ENCODE results near the gene ARHGAP24. TPM values are rescaled to one million over a fixed set of nuclear protein-coding genes. Genes with fewer than 3 reads are reported as not detected.

Gene ARHGAP24
- total RNA-seq, 4 donors from 2014 or later, result 12.1 to 60.8 (median 18.9) TPM

DNA sequence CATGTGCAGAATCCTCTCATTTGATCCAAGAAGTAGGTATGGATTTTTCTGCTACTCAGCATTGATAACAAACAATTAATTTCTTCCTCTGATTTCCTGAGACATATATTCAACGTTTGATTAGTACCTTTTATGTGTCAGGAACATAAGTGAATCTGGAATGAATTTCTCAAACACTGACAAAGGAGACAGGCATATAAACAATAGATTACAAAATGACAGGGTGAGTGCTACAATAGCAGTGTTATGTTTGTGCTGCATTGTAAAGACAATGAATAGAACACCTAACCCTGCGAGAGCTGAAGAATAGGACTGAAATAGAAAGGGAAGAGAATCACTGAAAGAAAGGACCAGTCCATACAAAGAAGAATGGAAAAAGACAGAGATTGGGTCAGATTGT lies 52.9 kb downstream of the ARHGAP24 start:
- TF ChIP-seq POLR2A (IDR thresholded peaks at IDR 0.05), result no peak
- TF ChIP-seq, protein P1, sequence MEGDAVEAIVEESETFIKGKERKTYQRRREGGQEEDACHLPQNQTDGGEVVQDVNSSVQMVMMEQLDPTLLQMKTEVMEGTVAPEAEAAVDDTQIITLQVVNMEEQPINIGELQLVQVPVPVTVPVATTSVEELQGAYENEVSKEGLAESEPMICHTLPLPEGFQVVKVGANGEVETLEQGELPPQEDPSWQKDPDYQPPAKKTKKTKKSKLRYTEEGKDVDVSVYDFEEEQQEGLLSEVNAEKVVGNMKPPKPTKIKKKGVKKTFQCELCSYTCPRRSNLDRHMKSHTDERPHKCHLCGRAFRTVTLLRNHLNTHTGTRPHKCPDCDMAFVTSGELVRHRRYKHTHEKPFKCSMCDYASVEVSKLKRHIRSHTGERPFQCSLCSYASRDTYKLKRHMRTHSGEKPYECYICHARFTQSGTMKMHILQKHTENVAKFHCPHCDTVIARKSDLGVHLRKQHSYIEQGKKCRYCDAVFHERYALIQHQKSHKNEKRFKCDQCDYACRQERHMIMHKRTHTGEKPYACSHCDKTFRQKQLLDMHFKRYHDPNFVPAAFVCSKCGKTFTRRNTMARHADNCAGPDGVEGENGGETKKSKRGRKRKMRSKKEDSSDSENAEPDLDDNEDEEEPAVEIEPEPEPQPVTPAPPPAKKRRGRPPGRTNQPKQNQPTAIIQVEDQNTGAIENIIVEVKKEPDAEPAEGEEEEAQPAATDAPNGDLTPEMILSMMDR (IDR thresholded peaks at IDR 0.05), result no peak
- H3K4me3 ChIP-seq, result no peak overlapping the region
- H3K27me3 ChIP-seq, result no peaks in the 10 kb centered on the region
- no peak for DNase-seq
- no peaks in the 10 kb centered on the region for H3K4me1 ChIP-seq
- no peak overlapping the region for H3K27ac ChIP-seq
- intact Hi-C loops (cut with DNase I; ENCODE audit: low total_unique reads), result no loop called here
- no peaks in the 10 kb centered on the region for H3K9me3 ChIP-seq
- no peaks in the 10 kb centered on the region for H3K36me3 ChIP-seq

DNA sequence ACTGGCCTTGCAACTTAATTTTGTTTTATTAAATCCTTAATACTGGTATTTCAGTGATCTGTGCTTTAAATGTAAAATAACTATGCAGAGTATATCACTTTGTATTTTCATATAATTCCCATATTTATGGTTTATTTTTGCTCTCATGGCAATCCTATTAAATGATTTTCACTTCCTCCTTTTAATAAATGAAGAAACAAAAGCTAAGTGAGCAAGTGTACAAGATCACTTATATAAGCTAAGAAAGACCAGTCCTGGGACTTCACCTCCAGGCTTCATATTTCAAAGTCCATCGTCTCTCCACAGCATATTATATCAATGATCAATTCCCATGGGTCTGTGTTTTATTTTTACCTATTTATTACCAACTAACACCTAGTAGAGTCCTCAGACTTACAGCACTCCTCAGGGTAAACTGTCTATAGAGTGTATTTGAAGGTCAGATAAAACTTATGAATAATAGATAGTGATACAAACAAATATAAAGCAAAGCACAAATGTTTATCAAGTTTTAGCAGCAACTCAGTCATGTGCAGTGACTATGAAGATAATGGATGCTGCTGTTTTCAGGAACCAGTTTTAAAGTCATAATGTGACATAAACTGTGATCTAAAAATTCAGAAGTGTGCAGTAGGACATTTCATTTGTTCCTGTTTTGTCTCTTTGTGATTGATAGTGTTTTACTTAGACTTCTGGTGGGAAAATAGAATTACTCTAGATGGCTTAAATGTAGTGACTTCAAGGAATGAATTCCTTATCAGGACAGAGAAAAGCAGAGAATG lies 56.8 kb downstream of the ARHGAP24 start:
- no peak for DNase-seq
- TF ChIP-seq POLR2A (IDR thresholded peaks at IDR 0.05), result no peak
- TF ChIP-seq, protein P1 (IDR thresholded peaks at IDR 0.05), result no peak
- Histone ChIP-seq H3K27ac (no peak overlapping the region), H3K27me3 (no peaks in the 10 kb centered on the region), H3K9me3 (no peaks in the 10 kb centered on the region), H3K36me3 (no peaks in the 10 kb centered on the region), H3K4me3 (no peak overlapping the region), H3K4me1 (no peaks in the 10 kb centered on the region)
- intact Hi-C loops (cut with DNase I; ENCODE audit: low total_unique reads), result no loop called here

DNA sequence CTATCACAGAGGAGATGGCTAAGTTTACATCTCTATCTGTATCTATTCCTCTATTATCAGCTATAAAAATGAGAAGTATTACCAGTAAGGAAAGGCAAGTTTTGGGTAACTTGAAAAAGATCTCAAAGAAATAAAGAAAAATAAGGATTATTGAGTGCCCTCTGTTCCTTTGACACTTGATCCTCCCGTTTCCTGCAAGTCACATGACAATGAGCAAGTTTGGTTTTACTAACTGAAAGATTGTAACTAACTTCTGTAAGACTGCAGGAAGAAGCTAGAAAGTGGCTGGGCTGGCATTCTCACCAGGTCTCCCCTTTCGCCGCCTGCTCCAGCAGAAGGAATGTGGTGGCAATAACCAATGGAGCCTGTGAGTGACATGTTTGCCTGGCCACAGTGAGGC lies 59.2 kb downstream of the ARHGAP24 start:
- intact Hi-C loops (cut with DNase I; ENCODE audit: low total_unique reads), result no loop called here
- Histone ChIP-seq H3K9me3 (no peaks in the 10 kb centered on the region), H3K36me3 (no peaks in the 10 kb centered on the region), H3K27me3 (no peaks in the 10 kb centered on the region), H3K27ac (no peak overlapping the region), H3K4me3 (no peak overlapping the region), H3K4me1 (no peaks in the 10 kb centered on the region)
- DNase-seq, result no peak
- TF ChIP-seq, protein P1 (IDR thresholded peaks at IDR 0.05), result no peak
- TF ChIP-seq POLR2A (IDR thresholded peaks at IDR 0.05), result no peak

GRCh38 chr4:85543832-85544231 lies 68.9 kb downstream of the ARHGAP24 start:
- TF ChIP-seq, protein P1 (IDR thresholded peaks at IDR 0.05), result no peak
- no peak for TF ChIP-seq POLR2A (IDR thresholded peaks at IDR 0.05)
- Histone ChIP-seq H3K27me3 (no peaks in the 10 kb centered on the region), H3K36me3 (no peaks in the 10 kb centered on the region), H3K27ac (no peak overlapping the region), H3K4me3 (no peak overlapping the region), H3K4me1 (no peaks in the 10 kb centered on the region), H3K9me3 (no peaks in the 10 kb centered on the region)
- intact Hi-C loops (cut with DNase I; ENCODE audit: low total_unique reads), result no loop called here
- no peak for DNase-seq

- intact Hi-C loops (cut with DNase I; ENCODE audit: low total_unique reads), result no loop called here
- TF ChIP-seq, protein P1 (IDR thresholded peaks at IDR 0.05), result no peak
- no peak for TF ChIP-seq POLR2A (IDR thresholded peaks at IDR 0.05)
- H3K36me3 ChIP-seq, result no peaks in the 10 kb centered on the region
- no peaks in the 10 kb centered on the region for H3K9me3 ChIP-seq
- no peaks in the 10 kb centered on the region for H3K4me1 ChIP-seq
- no peak overlapping the region for H3K4me3 ChIP-seq
- H3K27me3 ChIP-seq, result no peaks in the 10 kb centered on the region
- no peak overlapping the region for H3K27ac ChIP-seq
- DNase-seq, result no peak
These were observed 69.8 kb downstream of the ARHGAP24 start for GRCh38 chr4:85544751-85545150.
